NB4 (cell line): ENCODE data around the gene SSBP3.

Source experiments
- CTCF ChIP-seq: IDR thresholded peaks from one replicate; pipeline ENCODE4 v1.5.1; 2012; ENCODE audit warnings: low read depth, low read length
- POLR2A ChIP-seq: IDR thresholded peaks from 2 replicates; pipeline ENCODE4 v1.6.1; 2011; ENCODE audit warnings: mild to moderate bottlenecking; ENCODE audit not compliant: insufficient read length; ENCODE audit errors: extremely low read depth

DNA sequence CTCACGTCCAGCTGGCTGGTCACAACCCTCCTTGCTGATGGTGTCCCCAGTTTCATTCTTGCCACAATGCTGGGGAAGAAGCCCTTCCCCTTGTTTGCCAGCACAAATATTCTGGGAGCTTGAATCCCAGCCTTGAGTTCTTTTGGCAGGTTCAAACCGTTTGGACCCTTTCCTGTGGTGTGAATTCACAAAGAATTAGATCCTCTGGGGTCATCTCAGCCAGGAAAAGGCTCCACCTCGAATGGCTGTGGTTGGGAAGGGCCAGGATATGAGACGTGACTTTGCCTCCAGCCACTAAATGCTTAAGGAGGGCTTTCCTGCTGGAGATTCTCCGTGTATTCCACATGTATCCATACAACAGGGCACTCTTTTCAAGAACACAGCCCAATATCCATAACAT, 139.3 kb downstream of the SSBP3 start:
- TF ChIP-seq CTCF (no peak), POLR2A (no peak)
